Aorta (tissue), 5 donors: ENCODE measurements around the gene CCDC12. TPM values are rescaled to one million over a fixed set of nuclear protein-coding genes. Genes with fewer than 3 reads are reported as not detected.
A peak's percentile ranks its signal among the peaks of the same experiment; 100 is the strongest.

Experiments used
- ATAC-seq: fragments of 200-7000 bp; cut with Tn5 transposase; one replicate; pipeline ENCODE4 v1.9.1; 2022; ENCODE audit warnings: moderate library complexity; ENCODE audit not compliant: low FRiP score
- DNase-seq, 2 donors: peaks; one replicate each; pipeline ENCODE4 v3.0.0-alpha.2; 2020
- H3K27ac ChIP-seq, 2 donors: one replicate each; pipeline ENCODE4 v1.5.1; 2013; ENCODE audit warnings: low read length in 2 of 2, mild to moderate bottlenecking in 2 of 2, moderate library complexity in 2 of 2, control low read depth in 1 of 2, inconsistent platforms in 1 of 2, low read depth in 1 of 2
- H3K27me3 ChIP-seq, 2 donors: one replicate each; pipeline ENCODE4 v1.6.1; 2013; ENCODE audit warnings: control low read depth in 1 of 2, low read length in 1 of 2, mild to moderate bottlenecking in 1 of 2, moderate library complexity in 1 of 2; ENCODE audit not compliant: insufficient read depth in 2 of 2, control insufficient read depth in 1 of 2
- H3K36me3 ChIP-seq, 2 donors: one replicate each; pipeline ENCODE4 v1.6.1; 2013; ENCODE audit warnings: control low read depth in 1 of 2, low read length in 1 of 2, mild to moderate bottlenecking in 1 of 2; ENCODE audit not compliant: insufficient read depth in 2 of 2, control insufficient read depth in 1 of 2
- H3K4me1 ChIP-seq, 2 donors: one replicate each; pipeline ENCODE4 v1.6.1; 2013; ENCODE audit warnings: low read length in 2 of 2, control low read depth in 1 of 2, mild to moderate bottlenecking in 1 of 2, moderate library complexity in 1 of 2; ENCODE audit not compliant: insufficient read depth in 2 of 2, control insufficient read depth in 1 of 2
- H3K4me3 ChIP-seq, 2 donors: one replicate each; pipeline ENCODE4 v1.5.1; 2013; ENCODE audit warnings: low read length in 2 of 2, control low read depth in 1 of 2, mild to moderate bottlenecking in 1 of 2
- H3K9me3 ChIP-seq: one replicate; pipeline ENCODE4 v1.6.1; 2013; ENCODE audit warnings: mild to moderate bottlenecking, low read length; ENCODE audit not compliant: control insufficient read depth
- WGBS, 2 donors: extraction: QIAGEN DNeasy Blood & Tissue Kit; methylation state at CpG; one replicate each; pipeline ENCODE4 v1.1.7; 2013; 5-methylcytosine and 5-hydroxymethylcytosine counted together
- intact Hi-C, 2 donors: fragments of 100-400 bp; cut with DNase I; formaldehyde crosslinking; loops; one replicate each; pipeline versions ENCODE4 v1.14.2 to v1.15.0; 2022
- polyA plus RNA-seq, 2 donors: library from polyadenylated mRNA; stranded (reverse); fragments of 200-250 nt; gene quantifications; one replicate each; pipeline ENCODE4 v1.2.3, GENCODE V29; 2013
- total RNA-seq, 2 donors: library from RNA; stranded (reverse); fragmentation: NEBNext Ultra II Directional; extraction: Animal tissue kit (Norgen Biotek cat#: 25700); gene quantifications; one replicate each; pipeline ENCODE4 v1.2.1, GENCODE V29; 2021
- donor health status: healthy with polysubstance abuse.
- donor health status: Bipolar disorder and iron deficiency.
- donor health status: DM: no; HTN: no; CAD: no.
- donor health status: DM: no; HTN: no; CAD: no.
- donor health status: DM: yes; HTN: yes; CAD: no.

CCDC12 gene
- total and polyA plus RNA-seq, 4 donors: 30.5 to 46.5 (median 39.7) TPM

- 87 to 89% methylated on average over 21 of the region's 21 CpGs for WGBS, 2 donors
- DNase-seq (peak; percentile 63 to 81), ATAC-seq (no peak)
Measured at GRCh38 chr3:46903341-46904302, 72.9 kb downstream of the CCDC12 start.

GRCh38 chr3:46902188-46902631, 74.3 kb downstream of the CCDC12 start:
- H3K27ac ChIP-seq: no peak overlapping the region

More at GRCh38 chr3:46903341-46904302, 72.9 kb downstream of the CCDC12 start:
- H3K27ac ChIP-seq: no peak overlapping the region
- no peaks in the 10 kb centered on the region for H3K9me3 ChIP-seq
- H3K27me3 ChIP-seq: no peaks in the 10 kb centered on the region
- no peaks in the 10 kb centered on the region for H3K36me3 ChIP-seq
- H3K4me1 ChIP-seq: no peaks in the 10 kb centered on the region
- H3K4me3 ChIP-seq: no peak overlapping the region
- intact Hi-C loops: no loop called here

GRCh38 chr3:46901591-46902187, 74.9 kb downstream of the CCDC12 start:
- DNase-seq: peak; percentile 38 to 71
- Histone ChIP-seq H3K27ac (no peak overlapping the region), H3K4me3 (no peak overlapping the region), H3K9me3 (no peaks in the 10 kb centered on the region), H3K4me1 (no peaks in the 10 kb centered on the region), H3K27me3 (no peaks in the 10 kb centered on the region), H3K36me3 (no peaks in the 10 kb centered on the region)
- no peak for ATAC-seq
- 94 to 95% methylated on average over 17 of the region's 17 CpGs for WGBS, 2 donors
- intact Hi-C loops: no loop called here

More at GRCh38 chr3:46902188-46902631, 74.3 kb downstream of the CCDC12 start:
- Histone ChIP-seq H3K4me1 (no peaks in the 10 kb centered on the region), H3K36me3 (no peaks in the 10 kb centered on the region), H3K4me3 (no peak overlapping the region), H3K27me3 (no peaks in the 10 kb centered on the region), H3K9me3 (no peaks in the 10 kb centered on the region)
- intact Hi-C loops: no loop called here
- ATAC-seq (no peak), DNase-seq (peak; percentile 38 to 69)
- WGBS, 2 donors: 97% methylated on average over 15 of the region's 15 CpGs

GRCh38 chr3:46901061-46901460, 75.5 kb downstream of the CCDC12 start:
- Histone ChIP-seq H3K27me3 (no peaks in the 10 kb centered on the region), H3K4me1 (no peaks in the 10 kb centered on the region), H3K9me3 (no peaks in the 10 kb centered on the region), H3K27ac (no peak overlapping the region), H3K4me3 (no peak overlapping the region), H3K36me3 (no peaks in the 10 kb centered on the region)
- 61 to 79% methylated on average over 2 to 3 of the region's 3 CpGs for WGBS, 2 donors
- ATAC-seq: no peak
- intact Hi-C loops: no loop called here
- DNase-seq: peak in 1 of 2 donors; percentile 35

- ATAC-seq (no peak), DNase-seq (peak in 1 of 2 donors; percentile 57)
- Histone ChIP-seq H3K36me3 (no peaks in the 10 kb centered on the region), H3K27ac (no peak overlapping the region), H3K9me3 (no peaks in the 10 kb centered on the region), H3K4me1 (no peaks in the 10 kb centered on the region), H3K4me3 (no peak overlapping the region), H3K27me3 (no peaks in the 10 kb centered on the region)
- 84 to 85% methylated on average over 6 of the region's 6 CpGs for WGBS, 2 donors
- intact Hi-C loops: no loop called here
Measured at GRCh38 chr3:46900356-46900755, 76.2 kb downstream of the CCDC12 start.

GRCh38 chr3:46900007-46900292, 76.6 kb downstream of the CCDC12 start:
- ATAC-seq (no peak), DNase-seq (peak; percentile 63 to 76)
- Histone ChIP-seq H3K36me3 (no peaks in the 10 kb centered on the region), H3K9me3 (no peaks in the 10 kb centered on the region), H3K27me3 (no peaks in the 10 kb centered on the region), H3K27ac (no peak overlapping the region), H3K4me1 (no peaks in the 10 kb centered on the region), H3K4me3 (no peak overlapping the region)
- WGBS, 2 donors: 22 to 24% methylated on average over 5 of the region's 5 CpGs
- intact Hi-C loops: no loop called here

GRCh38 chr3:46899151-46900006, 77.2 kb downstream of the CCDC12 start:
- Histone ChIP-seq H3K27me3 (no peaks in the 10 kb centered on the region), H3K27ac (no peak overlapping the region), H3K4me1 (no peaks in the 10 kb centered on the region), H3K36me3 (no peaks in the 10 kb centered on the region), H3K9me3 (no peaks in the 10 kb centered on the region), H3K4me3 (no peak overlapping the region)
- 78 to 79% methylated on average over 22 of the region's 22 CpGs for WGBS, 2 donors
- intact Hi-C loops: no loop called here
- no peak for ATAC-seq
- DNase-seq: peak; percentile 60 to 82

- Histone ChIP-seq H3K36me3 (no peaks in the 10 kb centered on the region), H3K27me3 (no peaks in the 10 kb centered on the region), H3K4me3 (no peak overlapping the region), H3K4me1 (no peaks in the 10 kb centered on the region), H3K9me3 (no peaks in the 10 kb centered on the region), H3K27ac (no peak overlapping the region)
- 10 to 15% methylated on average over 60 to 71 of the region's 71 CpGs for WGBS, 2 donors
- DNase-seq: peak; percentile 49 to 78
- no peak for ATAC-seq
- intact Hi-C loops: no loop called here
Measured at GRCh38 chr3:46898321-46899150, 78.0 kb downstream of the CCDC12 start.
